Hippocampal formation (tissue), 2 donors: ENCODE data around the gene ZNF429.
"Not testable (repeated sequence)": the region's sequence is repeated elsewhere in the genome, so short reads cannot be mapped to it uniquely, and the experiment has no call there.

ENCODE experiments used
- DNase-seq, 2 donors: peaks; one replicate each; lab custom pipeline; 2025; lab: John Stamatoyannopoulos, UW

Gene ZNF429

GRCh38 chr19:21505459-21506451 lies at the start of gene ZNF429:
ZNF429 (plus strand) TSS chr19:21505602; CDS start chr19:21505772, 170 bp downstream.
- DNase-seq = peak; percentile 90 to 93

DNA sequence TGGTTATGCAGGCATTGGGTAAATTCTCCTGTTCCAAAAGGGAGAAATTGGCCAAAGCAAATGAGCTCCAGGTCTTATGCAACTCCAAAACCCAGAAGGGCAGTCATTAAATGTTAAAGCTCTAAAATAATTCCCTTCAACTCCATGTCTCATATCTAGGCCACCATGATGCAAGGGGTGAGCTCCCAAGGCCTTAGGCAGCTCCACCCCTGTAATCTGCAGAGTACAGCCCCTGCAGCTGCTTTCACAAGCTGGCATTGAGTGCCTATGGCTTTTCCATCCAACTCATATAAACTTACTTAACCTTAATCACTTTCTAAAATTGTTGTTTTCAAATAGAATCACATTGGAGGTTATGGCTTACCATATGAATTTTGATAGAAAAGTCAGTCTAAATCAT lies 44.7 kb upstream of the ZNF429 start:
- no peak for DNase-seq

GRCh38 chr19:21462540-21462939 lies 42.9 kb upstream of the ZNF429 start:
- DNase-seq = no peak

GRCh38 chr19:21463449-21464105 lies 41.8 kb upstream of the ZNF429 start:
- no peak for DNase-seq

DNA sequence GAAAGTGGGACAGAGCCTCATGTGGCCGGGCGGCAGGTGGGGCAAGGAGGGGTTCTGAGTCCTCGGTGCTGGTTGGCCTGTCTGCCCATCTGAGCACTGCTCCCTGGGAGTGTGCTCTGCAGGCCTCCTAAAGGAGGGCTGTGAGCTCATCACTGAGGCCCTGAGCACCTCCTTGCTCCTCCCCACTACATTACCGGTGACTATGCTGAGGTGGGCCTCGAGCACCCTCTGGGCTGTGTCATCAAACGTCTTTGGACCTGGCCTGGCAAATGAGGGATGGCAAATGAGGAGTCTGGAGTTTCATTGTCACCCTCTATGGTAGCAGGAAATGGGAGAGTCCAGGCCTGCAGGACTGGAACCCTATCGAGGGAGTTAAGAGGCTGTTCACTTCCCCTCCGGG lies 38.8 kb upstream of the ZNF429 start:
- DNase-seq = no peak

DNA sequence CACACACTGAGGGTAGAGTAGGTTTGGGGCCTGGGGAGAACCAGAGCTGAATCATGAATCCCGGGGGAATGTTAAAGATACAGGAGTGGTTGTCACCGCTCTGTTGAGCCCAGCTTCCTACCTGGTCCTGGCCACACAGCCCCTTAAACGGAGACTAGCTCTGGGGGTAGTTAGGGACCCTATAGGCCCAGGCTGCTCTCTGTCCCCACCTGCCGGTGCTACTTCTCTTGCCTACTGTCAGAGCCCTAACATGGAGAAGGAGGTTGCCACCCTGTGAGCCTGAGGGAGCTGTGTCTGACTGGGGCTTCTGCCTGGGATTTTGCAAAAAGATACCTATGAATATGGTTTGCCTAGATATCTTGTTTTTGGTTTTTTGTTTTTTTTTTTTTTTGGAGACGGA lies 36.6 kb upstream of the ZNF429 start:
- no peak for DNase-seq

GRCh38 chr19:21472507-21472906 lies 32.9 kb upstream of the ZNF429 start:
- no peak for DNase-seq

DNA sequence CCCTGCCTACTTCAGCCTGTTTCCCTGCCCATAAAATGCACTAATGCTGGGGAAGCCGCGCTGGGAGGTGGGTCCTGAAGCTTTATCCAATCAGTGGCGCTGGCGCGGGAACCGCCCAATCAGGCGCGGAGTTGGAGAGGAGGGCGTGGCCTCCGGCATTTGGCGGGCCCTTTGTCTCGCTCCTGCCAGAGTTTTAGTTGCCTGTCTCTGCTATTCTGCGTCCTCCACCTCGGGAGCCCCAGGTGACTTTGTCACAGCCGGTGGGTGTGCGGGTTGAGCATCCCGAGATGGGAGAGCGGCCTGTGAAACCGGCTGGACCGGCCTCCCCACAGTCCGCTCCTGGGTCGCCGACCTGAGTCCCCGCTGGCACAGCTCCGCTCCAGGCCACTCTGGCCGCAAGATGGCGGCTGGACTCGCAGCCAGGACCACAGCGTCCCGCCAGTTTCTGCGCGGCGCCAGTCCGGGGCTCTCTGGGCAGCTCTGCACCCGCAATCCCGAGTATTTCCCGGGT lies 30.7 kb upstream of the ZNF429 start:
- DNase-seq = peak; percentile 53 to 69

DNA sequence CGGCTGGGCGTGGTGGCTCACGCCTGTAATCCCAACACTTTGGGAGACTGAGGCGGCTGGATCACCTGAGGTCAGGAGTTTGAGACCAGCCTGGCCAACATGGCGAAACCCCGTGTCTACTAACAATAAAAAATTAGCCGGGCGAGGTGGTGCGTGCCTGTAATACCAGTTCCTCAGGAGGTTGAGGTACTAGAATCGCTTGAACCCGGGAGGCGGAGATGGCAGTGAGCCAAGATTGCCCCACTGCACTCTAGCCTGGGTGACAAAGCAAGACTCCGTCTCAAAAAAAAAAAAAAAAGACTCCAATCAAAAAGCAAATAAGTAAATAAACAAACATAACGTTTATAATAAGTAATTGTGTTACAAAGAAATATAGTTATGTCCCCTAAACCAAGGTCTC lies 23.0 kb upstream of the ZNF429 start:
- not testable (repeated sequence) for DNase-seq

- peak; percentile 5 to 21 for DNase-seq
Observed at GRCh38 chr19:21482863-21483276, 22.5 kb upstream of the ZNF429 start.

DNA sequence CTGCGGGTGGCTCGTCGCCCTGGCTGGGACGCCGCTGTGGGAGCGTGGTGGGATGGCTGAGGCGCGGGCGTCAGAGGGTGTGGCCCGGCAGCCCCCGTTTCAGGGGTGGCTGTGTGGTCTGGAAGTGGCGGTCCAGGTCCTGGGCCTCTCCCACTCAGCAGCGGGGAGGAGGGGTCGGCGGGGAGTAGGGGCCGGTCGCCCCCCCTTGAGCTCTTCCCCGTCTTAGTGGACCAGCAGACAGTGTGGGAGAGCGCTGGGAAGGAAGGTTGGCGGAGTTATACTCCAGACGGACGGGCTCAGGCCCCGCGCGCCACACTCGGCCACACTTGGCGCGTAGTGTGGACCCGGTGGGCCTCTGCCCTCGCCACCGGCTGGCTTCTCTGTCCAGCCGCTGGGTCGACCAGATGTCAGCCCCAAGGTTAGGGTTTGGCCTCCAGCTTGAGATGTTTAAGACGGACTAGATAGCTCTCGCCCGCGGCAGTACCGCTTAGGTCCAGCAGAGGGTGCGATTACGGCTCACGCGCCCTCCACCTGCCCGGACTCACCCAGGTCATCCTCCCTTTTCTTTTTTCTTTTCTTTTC lies 21.7 kb upstream of the ZNF429 start:
- DNase-seq = no peak

GRCh38 chr19:21484631-21485030 lies 20.8 kb upstream of the ZNF429 start:
- DNase-seq = no peak

DNA sequence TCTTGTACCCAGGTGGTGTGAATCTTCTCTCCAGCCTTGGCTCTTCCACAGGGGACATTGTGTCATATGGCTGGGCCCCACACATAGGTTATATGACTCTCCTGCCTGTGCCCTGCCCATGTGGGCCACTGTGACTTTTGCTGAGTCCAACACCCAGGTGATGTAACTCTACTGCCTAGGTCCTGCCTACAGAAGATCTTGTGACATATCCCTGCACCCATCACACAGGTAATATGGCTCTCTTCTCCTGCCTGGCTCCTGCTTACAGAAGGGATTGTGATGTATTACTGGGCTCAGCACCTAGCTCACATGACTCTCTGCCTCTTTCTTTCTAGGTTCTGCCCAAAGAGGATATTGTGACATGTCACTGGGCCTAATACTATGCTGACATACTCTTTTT lies 19.5 kb upstream of the ZNF429 start:
- no peak for DNase-seq

DNA sequence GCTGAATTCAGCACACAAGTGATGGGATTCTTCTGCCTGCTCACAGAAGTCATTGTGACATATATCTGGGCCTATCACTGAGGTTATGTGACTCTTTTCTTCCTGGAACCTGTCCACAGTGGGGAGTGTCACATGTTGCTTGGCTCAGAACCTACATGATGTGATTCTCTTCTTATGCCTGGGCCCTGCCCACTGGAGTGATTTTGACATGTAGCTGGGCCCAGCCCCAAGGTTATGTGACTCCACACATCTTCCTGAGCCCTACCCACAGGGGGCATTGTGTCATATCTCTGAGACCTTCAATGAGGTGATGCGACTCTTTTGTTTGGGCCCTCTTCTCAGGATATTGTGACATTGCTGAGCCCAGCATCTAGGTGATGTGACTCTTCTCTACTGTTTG lies 17.4 kb upstream of the ZNF429 start:
- DNase-seq = no peak

DNA sequence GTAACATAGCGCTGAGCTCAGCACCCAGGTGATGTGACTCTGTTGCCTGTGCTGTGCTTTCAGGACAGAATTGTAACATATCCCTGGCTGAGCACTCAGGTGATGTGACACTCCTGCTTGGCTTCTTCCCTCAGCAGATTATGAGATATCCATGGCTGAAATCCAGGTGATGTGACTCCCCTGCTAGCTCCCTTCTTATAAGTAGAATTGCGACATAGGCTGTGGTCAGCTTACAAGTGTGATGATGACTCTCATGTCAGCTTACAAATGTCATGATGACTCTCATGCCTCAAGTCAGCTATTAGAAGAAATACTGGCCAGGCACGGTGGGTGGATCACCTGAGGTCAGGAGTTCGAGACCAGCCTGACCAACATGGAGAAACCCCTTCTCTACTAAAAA lies 14.3 kb upstream of the ZNF429 start:
- DNase-seq = no peak

DNA sequence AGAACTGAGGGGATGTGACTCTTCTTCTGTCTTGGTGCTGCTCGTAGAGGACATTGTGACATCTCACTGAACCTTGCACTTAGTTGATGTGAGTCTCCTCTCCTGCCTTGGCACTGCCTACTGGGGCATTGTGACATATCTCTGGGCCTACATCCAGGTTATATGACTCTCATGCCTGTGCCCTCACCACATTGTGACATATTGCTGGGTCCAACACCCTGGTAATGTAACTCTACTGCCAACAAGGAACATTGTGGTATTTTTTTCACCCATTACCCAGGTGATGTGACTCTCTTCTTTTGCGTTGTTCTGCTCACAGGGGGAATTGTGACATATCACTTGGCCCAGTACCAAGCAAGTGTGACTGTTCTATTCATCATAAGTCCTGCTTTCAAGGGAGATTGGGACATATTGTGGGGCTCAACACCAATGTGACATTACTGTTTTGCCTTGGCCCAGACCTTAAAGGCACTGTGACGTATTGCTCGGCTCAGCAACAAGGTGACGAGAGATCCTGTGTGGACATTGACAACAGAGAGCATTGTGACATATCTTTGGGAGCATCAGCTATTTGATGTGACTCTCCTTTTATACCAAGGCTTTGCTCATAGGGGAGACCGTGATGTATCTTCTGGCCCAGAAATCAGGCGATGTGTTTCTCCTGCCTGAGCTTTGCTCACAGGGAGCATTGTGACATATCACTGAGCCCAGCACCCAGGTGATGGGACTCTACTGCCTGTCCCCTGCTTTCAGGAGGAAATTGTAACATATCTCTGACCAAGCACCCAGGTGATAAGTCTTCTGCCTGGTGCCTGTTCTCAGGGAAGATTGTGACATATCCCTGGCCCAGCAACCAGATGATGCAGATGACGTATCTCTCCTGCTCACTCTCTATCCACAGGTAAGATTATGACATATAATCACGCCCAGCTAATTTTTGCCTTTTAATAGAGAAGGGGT lies 12.2 kb upstream of the ZNF429 start:
- DNase-seq = no peak

- DNase-seq = no peak
Observed at GRCh38 chr19:21496876-21497275, 8.5 kb upstream of the ZNF429 start.

DNA sequence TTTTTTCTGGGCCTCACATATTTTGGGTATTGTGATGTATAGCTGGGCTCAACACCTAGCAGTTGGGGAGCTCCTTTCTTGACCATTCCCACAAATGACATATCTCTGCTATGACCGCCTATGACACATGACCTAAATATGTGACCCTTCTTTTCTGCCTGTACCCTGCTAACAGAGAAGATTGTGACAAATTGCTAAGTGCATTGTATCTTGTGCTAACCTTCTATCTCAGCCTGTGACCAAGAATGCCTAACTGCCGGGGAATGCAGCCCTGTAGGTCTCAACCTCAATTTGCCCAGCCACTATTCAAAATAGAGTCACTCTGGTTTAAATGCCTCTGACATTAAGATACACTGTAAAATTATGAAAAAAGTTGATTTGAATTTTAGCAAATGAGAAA lies 6.8 kb upstream of the ZNF429 start:
- no peak for DNase-seq

- DNase-seq = no peak
Observed at GRCh38 chr19:21508198-21508597, 2.8 kb downstream of the ZNF429 start.

DNA sequence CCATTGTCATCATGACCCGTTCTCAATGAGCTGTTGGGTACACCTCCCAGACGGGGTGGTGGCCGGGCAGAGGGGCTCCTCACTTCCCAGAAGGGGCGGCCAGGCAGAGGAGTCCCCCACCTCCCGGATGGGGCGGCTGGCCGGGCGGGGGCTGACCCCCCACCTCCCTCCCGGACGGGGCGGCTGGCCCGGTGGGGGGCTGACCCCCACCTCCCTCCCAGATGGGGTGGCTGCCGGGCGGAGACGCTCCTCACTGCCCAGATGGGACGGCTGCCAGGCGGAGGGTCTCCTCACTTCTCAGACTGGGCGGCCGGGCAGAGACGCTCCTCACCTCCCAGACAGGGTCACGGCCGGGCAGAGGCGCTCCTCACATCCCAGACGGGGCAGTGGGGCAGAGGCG lies 5.7 kb downstream of the ZNF429 start:
- not testable (repeated sequence) for DNase-seq

- DNase-seq = not testable (repeated sequence)
Observed at GRCh38 chr19:21512609-21513008, 7.2 kb downstream of the ZNF429 start.
